HG02588 (cell line): ENCODE data around the gene MPPED2.

Source experiments
- ATAC-seq: cut with Tn5 transposase; IDR thresholded peaks from one replicate; pipeline ENCODE4 v1.9.1; 2021; ENCODE audit warnings: mild to moderate bottlenecking, moderate library complexity; ENCODE audit not compliant: unreplicated experiment

MPPED2 gene

GRCh38 chr11:30455025-30455424 lies 131.1 kb downstream of the MPPED2 start:
- ATAC-seq = no peak

GRCh38 chr11:30454541-30454940 lies 131.6 kb downstream of the MPPED2 start:
- ATAC-seq = no peak

- ATAC-seq = no peak
These were observed 132.0 kb downstream of the MPPED2 start for GRCh38 chr11:30454111-30454510.

- ATAC-seq = no peak
These were observed 132.4 kb downstream of the MPPED2 start for GRCh38 chr11:30453705-30454104.

GRCh38 chr11:30452842-30453241 lies 133.3 kb downstream of the MPPED2 start:
- no peak for ATAC-seq

- no peak for ATAC-seq
These were observed 134.0 kb downstream of the MPPED2 start for GRCh38 chr11:30452114-30452513.

GRCh38 chr11:30451626-30452025 lies 134.5 kb downstream of the MPPED2 start:
- no peak for ATAC-seq

GRCh38 chr11:30451167-30451566 lies 135.0 kb downstream of the MPPED2 start:
- ATAC-seq = no peak

- no peak for ATAC-seq
These were observed 139.0 kb downstream of the MPPED2 start for GRCh38 chr11:30447058-30447640.

- no peak for ATAC-seq
These were observed 139.6 kb downstream of the MPPED2 start for GRCh38 chr11:30446520-30446919.

- ATAC-seq = no peak
These were observed 141.1 kb downstream of the MPPED2 start for GRCh38 chr11:30445056-30445455.

- ATAC-seq = no peak
These were observed 145.6 kb downstream of the MPPED2 start for GRCh38 chr11:30440510-30440909.

- ATAC-seq = no peak
These were observed 149.4 kb downstream of the MPPED2 start for GRCh38 chr11:30436801-30437200.

- no peak for ATAC-seq
These were observed 150.7 kb downstream of the MPPED2 start for GRCh38 chr11:30435488-30435887.

GRCh38 chr11:30434901-30435300 lies 151.3 kb downstream of the MPPED2 start:
- ATAC-seq = no peak

GRCh38 chr11:30433831-30434230 lies 152.3 kb downstream of the MPPED2 start:
- no peak for ATAC-seq

- ATAC-seq = no peak
These were observed 153.4 kb downstream of the MPPED2 start for GRCh38 chr11:30432716-30433115.

- no peak for ATAC-seq
These were observed 154.0 kb downstream of the MPPED2 start for GRCh38 chr11:30432178-30432577.

GRCh38 chr11:30431127-30431814 lies 154.9 kb downstream of the MPPED2 start:
- no peak for ATAC-seq

GRCh38 chr11:30429550-30429949 lies 156.6 kb downstream of the MPPED2 start:
- ATAC-seq = no peak

- ATAC-seq = no peak
These were observed 159.4 kb downstream of the MPPED2 start for GRCh38 chr11:30426781-30427180.

GRCh38 chr11:30424844-30425243 lies 161.3 kb downstream of the MPPED2 start:
- no peak for ATAC-seq

GRCh38 chr11:30424321-30424720 lies 161.8 kb downstream of the MPPED2 start:
- no peak for ATAC-seq
